GM19025 (cell line): ENCODE results near the gene CRNKL1.

Experiments used
- ATAC-seq: cut with Tn5 transposase; IDR thresholded peaks from one replicate; pipeline ENCODE4 v1.9.1; 2021; ENCODE audit warnings: mild to moderate bottlenecking, low read depth, moderate library complexity; ENCODE audit not compliant: unreplicated experiment

CRNKL1 gene

GRCh38 chr20:19986419-19986818 is 65.8 kb downstream of the CRNKL1 start:
- no peak for ATAC-seq
